Fibroblast of the conjunctiva (primary cell): Measurements from ENCODE around the gene CPXM2.
"Not testable (repeated sequence)": the region's sequence is repeated elsewhere in the genome, so short reads cannot be mapped to it uniquely, and the experiment has no call there.

Source experiments
- DNase-seq: peaks from one replicate; pipeline ENCODE4 v3.0.0-alpha.2; 2010; ENCODE audit warnings: low read depth

CPXM2 gene

GRCh38 chr10:123742751-123743440 is 148.7 kb downstream of the CPXM2 start:
- DNase-seq: no peak

GRCh38 chr10:123741711-123742110 is 149.9 kb downstream of the CPXM2 start:
- no peak for DNase-seq

- no peak for DNase-seq
Observed at GRCh38 chr10:123741146-123741545, 150.5 kb downstream of the CPXM2 start.

GRCh38 chr10:123736917-123737316 is 154.7 kb downstream of the CPXM2 start:
- not testable (repeated sequence) for DNase-seq

DNA sequence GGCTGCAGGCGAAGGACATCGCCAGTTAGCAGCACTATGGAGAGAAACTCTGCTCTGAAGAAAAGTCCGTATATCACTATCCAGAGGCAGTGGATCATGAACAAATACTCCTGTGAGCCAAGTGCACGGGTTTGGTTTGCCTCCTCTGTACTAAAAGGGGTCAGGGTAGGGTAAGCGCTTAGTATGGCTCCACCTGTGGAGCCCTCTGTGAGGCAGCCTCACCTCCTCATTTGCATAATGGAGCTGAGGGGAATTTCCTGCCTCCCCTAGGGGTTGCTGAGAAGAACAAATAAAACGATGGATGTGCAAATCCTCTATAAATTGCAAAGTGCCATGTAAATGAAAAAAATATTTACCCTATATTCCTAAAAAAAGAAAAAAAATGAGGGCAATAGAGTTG is 162.1 kb downstream of the CPXM2 start:
- no peak for DNase-seq

DNA sequence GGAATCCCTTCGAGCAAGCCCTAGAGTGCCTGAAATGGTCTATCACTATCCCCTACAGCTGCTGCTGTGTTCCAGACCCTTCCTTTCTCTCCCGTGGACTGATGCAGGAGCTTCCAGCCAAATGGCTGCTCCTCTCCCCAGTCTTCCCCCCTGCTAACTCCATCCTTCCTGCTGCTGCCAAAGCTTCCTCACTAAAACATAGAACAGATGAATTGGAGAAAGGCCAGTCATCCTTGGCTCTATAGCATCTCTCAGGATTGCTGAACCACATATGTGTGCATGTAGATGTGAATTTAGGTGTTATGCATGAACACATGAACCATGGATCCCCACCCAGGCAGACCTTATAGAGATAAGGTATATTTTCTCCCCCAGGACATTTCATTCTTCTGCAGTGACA is 164.8 kb downstream of the CPXM2 start:
- no peak for DNase-seq

- no peak for DNase-seq
Observed at GRCh38 chr10:123726381-123726780, 165.2 kb downstream of the CPXM2 start.

- no peak for DNase-seq
Observed at GRCh38 chr10:123724747-123725146, 166.9 kb downstream of the CPXM2 start.

GRCh38 chr10:123722351-123722750 is 169.3 kb downstream of the CPXM2 start:
- DNase-seq: no peak

DNA sequence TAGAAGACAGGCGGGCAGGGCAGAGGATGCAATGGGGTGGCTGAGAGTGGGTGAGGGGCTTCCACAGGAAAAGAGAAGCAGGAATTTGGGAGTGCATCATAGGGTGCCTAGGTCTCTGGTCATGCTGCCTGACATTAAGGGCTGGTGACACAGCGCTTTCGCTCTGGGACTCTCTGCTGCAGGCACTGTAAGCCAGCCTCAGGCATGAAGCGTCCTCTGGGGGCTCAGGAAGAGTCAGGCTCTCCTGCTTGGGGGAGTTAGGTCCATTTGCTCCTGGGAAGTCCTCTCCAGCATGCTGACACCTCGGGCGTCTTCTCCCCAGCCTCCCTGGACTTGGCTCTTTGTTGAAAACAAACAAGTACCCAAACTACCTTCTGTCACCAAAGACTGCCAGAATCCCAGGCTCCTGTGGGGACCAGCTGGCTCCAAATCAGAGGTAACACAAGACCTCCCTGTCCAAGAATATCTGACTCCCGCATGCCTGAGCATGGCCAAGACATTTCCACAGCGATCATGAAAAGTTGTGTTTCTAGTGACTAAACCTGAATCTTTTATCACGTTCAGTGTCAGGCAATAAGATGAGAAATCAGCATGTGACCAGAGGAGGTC is 170.1 kb downstream of the CPXM2 start:
- DNase-seq: no peak

- no peak for DNase-seq
Observed at GRCh38 chr10:123720536-123720935, 171.1 kb downstream of the CPXM2 start.

DNA sequence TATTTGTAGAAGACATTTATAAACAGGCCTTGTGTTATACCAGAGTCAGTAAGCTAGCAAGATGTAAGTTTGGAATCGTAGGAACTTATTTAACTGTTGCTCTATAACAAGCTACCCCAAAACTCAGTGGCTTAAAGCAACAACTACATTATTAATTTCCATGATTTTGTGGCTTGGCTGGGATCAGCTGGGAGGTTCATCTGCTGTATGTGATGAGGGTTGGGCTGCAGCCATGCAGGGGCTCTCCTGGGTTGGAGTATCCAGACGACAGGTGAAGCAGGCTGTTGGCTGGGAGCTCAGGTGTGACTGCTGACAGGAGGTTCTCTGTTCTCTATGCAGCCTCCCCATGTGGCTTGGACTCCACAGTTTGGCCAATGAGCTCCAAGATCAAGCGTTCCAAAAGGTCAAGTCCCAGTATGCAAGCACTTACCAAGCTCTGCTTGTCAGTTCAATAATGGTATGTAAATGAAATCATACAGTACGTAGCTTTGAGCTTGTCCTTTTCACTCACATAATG is 173.0 kb downstream of the CPXM2 start:
- DNase-seq: no peak

DNA sequence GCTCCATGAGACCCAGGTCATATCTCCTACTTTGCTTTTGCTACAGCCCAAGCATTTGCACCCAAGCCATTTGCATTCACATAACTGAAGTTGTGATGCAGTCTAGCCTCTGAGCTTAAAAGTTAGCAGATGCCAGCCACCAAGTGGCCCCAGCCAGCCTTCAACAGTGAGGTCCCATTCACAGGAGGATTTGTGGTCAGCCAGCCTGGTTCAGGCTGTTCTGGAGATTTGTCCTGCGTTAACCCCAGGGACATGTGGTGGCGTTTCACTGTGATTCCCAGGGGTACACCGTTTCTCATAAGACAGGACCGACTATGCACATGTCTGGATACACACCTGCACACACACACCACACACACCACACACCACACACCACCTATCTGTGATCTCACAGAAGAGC is 174.3 kb downstream of the CPXM2 start:
- DNase-seq: no peak

DNA sequence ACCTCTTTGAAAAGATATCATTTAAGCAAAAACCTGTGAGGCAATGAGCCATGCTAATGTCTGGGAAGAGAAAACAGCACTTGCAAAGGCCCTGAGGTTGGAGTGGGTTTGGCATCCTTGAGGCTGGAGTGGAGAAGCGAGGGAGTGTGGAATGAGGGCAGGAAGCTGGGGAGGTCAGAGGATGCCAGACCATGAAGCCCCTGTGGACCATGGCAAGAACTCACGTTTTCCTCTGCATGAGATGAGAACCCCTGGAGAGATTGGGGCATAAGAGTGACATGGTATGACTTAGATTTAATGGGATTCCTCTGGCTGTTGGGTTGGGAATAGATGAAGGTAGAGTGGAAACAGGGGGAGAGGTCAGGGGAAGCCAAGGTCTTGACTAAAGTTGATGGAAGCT is 176.1 kb downstream of the CPXM2 start:
- no peak for DNase-seq

DNA sequence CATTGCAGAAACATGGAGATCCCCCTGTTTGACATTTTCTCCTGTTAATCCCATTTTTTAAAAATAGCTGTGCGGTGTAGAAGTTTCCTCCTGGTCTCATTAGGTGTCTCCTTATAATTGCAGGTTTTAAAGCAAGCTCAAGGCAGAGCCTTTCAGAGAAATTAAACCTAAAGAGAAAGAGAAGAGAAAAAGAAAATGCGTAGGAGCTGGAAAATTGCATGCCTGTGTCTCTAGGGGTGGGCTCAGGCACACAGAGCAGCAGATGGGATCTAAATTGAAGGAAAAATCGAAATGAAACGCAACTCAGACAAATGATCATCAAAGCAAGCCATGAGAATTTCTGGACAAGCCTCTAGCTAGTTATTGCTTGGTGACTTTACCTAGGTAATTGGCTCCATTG is 185.4 kb downstream of the CPXM2 start:
- no peak for DNase-seq

- DNase-seq: no peak
Observed at GRCh38 chr10:123704812-123705211, 186.8 kb downstream of the CPXM2 start.

DNA sequence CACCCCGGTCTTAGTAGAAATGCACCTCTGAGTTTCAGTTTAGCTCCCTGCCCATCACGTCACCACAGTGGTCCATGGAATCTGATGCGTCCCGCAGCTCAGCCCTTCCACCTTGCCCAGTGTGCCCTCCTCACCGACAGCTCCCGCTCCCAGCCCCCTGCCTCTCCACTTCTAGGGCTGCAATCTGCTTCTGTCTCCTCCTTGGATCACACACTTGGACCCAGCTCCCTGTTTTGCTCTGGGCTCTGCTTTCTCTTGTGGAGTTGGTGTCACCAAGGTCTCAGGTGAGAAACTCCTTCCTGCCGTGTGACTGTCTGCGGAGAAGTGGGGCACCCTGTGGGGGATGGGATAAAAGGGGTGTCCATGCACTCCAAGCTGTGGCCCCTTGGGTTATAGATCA is 187.5 kb downstream of the CPXM2 start:
- DNase-seq: no peak

GRCh38 chr10:123703195-123703790 is 188.3 kb downstream of the CPXM2 start:
- DNase-seq: no peak
